Activated effector memory CD4-positive, alpha-beta T cell treated with Interleukin-2 at 50 U/mL for 16 hours (primary cell): ENCODE measurements around the gene F2RL3.
"Not testable (repeated sequence)": the region's sequence is repeated elsewhere in the genome, so short reads cannot be mapped to it uniquely, and the experiment has no call there.

ENCODE experiments used
- DNase-seq: peaks from one replicate; pipeline ENCODE4 v3.0.0-alpha.2; 2020

F2RL3 gene

GRCh38 chr19:16928351-16928750 is 39.6 kb downstream of the F2RL3 start:
- no peak for DNase-seq

- no peak for DNase-seq
These were observed 40.1 kb downstream of the F2RL3 start for GRCh38 chr19:16928916-16929315.

- DNase-seq: no peak
These were observed 42.0 kb downstream of the F2RL3 start for GRCh38 chr19:16930753-16931152.

GRCh38 chr19:16931306-16931705 is 42.5 kb downstream of the F2RL3 start:
- DNase-seq: no peak

GRCh38 chr19:16934489-16934888 is 45.7 kb downstream of the F2RL3 start:
- no peak for DNase-seq

GRCh38 chr19:16936901-16937300 is 48.1 kb downstream of the F2RL3 start:
- DNase-seq: no peak

- DNase-seq: not testable (repeated sequence)
These were observed 49.0 kb downstream of the F2RL3 start for GRCh38 chr19:16937796-16938195.

- no peak for DNase-seq
These were observed 49.4 kb downstream of the F2RL3 start for GRCh38 chr19:16938211-16938610.

- DNase-seq: not testable (repeated sequence)
These were observed 51.3 kb downstream of the F2RL3 start for GRCh38 chr19:16940063-16940462.

GRCh38 chr19:16940626-16941025 is 51.8 kb downstream of the F2RL3 start:
- DNase-seq: no peak
